Dermis microvascular lymphatic vessel endothelial cell (primary cell): ENCODE results near the gene FMO2. TPM values are rescaled to one million over a fixed set of nuclear protein-coding genes. Genes with fewer than 3 reads are reported as not detected.

ENCODE experiments used
- DNase-seq, 2 donors: peaks; one replicate each; pipeline versions ENCODE4 v3.0.0 to v3.0.0-alpha.2; 2010; ENCODE audit warnings: low read depth in 2 of 2
- total RNA-seq: library from RNA; depleted of rRNA; stranded (reverse); fragments of >200 nt; gene quantifications from 2 replicates; pipeline ENCODE4 v1.2.1, GENCODE V29; 2014

Gene FMO2
- not detected in 2 replicates for total RNA-seq

GRCh38 chr1:171185091-171185490 is at the start of gene FMO2:
Gene FMO2 (plus strand): TSS chr1:171185300. CDS start chr1:171185714, 414 bp downstream.
- no peak for DNase-seq

GRCh38 chr1:171137580-171137979 is 47.5 kb upstream of the FMO2 start:
- DNase-seq: no peak

GRCh38 chr1:171138980-171139379 is 46.1 kb upstream of the FMO2 start:
- peak; percentile 45 to 46 for DNase-seq

- no peak for DNase-seq
These were observed 45.2 kb upstream of the FMO2 start for GRCh38 chr1:171139890-171140289.

- DNase-seq: no peak
These were observed 44.7 kb upstream of the FMO2 start for GRCh38 chr1:171140401-171140800.

- no peak for DNase-seq
These were observed 44.0 kb upstream of the FMO2 start for GRCh38 chr1:171140956-171141687.

GRCh38 chr1:171141688-171142415 is 43.2 kb upstream of the FMO2 start:
- peak; percentile 63 to 87 for DNase-seq

- peak in 1 of 2 donors; percentile 79 for DNase-seq
These were observed 42.4 kb upstream of the FMO2 start for GRCh38 chr1:171142416-171143385.

- no peak for DNase-seq
These were observed 34.9 kb upstream of the FMO2 start for GRCh38 chr1:171150156-171150555.

- no peak for DNase-seq
These were observed 32.6 kb upstream of the FMO2 start for GRCh38 chr1:171152549-171152948.

GRCh38 chr1:171155484-171155883 is 29.6 kb upstream of the FMO2 start:
- no peak for DNase-seq

GRCh38 chr1:171158096-171158495 is 27.0 kb upstream of the FMO2 start:
- no peak for DNase-seq

- DNase-seq: no peak
These were observed 26.5 kb upstream of the FMO2 start for GRCh38 chr1:171158551-171158950.

GRCh38 chr1:171159148-171159547 is 26.0 kb upstream of the FMO2 start:
- DNase-seq: no peak

GRCh38 chr1:171160211-171160610 is 24.9 kb upstream of the FMO2 start:
- no peak for DNase-seq

GRCh38 chr1:171160639-171161354 is 24.3 kb upstream of the FMO2 start:
- no peak for DNase-seq

GRCh38 chr1:171161431-171161830 is 23.7 kb upstream of the FMO2 start:
- DNase-seq: no peak

GRCh38 chr1:171166361-171166760 is 18.7 kb upstream of the FMO2 start:
- DNase-seq: no peak

GRCh38 chr1:171167785-171168184 is 17.3 kb upstream of the FMO2 start:
- DNase-seq: no peak

GRCh38 chr1:171172471-171172870 is 12.6 kb upstream of the FMO2 start:
- DNase-seq: no peak

GRCh38 chr1:171173069-171173468 is 12.0 kb upstream of the FMO2 start:
- no peak for DNase-seq
